GM21360 (cell line): ENCODE results near the gene CSNK1D.

Source experiments
- ATAC-seq: cut with Tn5 transposase; IDR thresholded peaks from one replicate; pipeline ENCODE4 v1.9.1; 2021; ENCODE audit warnings: mild to moderate bottlenecking, moderate library complexity; ENCODE audit not compliant: unreplicated experiment

The CSNK1D gene

DNA sequence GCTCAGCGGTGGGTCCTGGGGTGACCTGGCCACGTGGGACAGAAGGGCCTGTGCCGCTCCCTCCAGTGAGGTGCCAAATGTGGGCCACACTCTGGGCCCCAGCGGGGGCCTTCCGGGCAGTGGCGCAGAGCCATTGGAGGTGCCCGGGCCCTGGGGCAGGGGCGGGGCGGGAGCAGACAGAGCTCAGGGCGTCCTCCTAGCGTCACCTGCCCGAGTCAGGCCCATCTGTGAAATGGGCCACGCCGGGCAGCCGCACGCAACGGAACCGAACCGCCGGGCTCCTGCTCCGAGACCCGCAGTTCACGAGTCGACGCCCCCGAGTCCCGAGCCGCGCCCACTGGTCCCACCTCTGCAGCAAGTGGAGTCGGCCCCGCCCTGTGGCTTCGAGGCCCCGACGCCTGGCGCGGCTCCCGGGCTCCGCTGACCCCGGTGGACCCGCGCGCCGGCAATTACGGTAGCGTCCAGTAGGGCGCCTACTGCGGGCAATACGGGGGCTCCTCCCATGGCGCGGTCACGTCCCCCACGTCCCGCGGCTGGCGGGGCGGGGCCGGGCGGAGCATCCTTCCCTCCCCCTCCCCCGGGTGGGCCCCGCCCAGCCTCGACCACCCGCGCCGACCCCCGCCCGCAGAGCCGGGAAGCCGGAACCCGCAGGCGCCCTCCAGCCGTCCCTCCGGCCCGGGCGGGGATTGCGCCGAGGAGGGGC, 42.7 kb downstream of the CSNK1D start:
- peak; percentile 32 for ATAC-seq

DNA sequence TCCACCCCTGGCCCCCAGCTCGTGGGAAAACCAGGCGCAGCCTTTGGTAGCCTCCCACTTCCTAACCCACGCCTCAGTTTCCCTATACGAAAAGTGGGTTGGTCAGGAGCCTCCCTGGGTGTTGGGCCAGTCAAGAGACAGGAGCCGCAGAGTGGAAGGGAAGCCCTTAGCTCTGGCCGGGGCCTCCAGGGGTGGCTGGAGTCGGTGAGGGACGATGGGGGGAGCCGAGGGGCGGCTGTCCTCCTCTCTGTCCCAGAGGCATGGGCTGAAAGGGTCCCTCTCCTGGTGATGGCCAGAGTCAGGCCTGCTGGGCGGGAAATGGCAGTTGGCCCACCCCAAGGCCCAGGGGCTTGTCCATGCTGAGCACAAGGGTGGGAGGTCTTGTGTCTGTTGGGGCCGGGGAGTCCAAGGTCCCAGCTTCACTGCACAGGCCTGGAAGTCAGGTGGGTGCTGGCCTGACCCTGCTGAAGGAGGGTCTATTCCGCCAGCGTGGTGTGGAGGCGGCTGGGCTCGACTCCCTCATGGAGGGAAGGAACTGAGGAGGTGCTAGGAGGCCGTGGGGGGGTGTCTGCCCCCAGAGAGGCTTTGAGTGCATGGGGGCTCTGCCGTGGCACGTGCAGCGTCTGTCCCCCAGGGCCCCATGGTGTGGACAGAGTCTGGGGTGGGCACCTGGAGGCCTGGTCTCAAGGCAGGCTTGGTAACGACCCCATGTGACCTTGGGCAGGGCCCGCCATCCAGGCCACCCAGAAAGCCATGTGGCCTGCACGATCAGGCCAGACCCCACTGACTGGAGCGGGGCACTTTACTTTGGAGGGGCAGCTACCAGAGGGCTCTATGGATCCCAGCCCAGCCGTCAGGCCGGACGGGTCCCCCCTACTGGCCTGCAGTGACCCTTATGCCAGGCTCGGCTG, 43.5 kb downstream of the CSNK1D start:
- ATAC-seq = no peak

DNA sequence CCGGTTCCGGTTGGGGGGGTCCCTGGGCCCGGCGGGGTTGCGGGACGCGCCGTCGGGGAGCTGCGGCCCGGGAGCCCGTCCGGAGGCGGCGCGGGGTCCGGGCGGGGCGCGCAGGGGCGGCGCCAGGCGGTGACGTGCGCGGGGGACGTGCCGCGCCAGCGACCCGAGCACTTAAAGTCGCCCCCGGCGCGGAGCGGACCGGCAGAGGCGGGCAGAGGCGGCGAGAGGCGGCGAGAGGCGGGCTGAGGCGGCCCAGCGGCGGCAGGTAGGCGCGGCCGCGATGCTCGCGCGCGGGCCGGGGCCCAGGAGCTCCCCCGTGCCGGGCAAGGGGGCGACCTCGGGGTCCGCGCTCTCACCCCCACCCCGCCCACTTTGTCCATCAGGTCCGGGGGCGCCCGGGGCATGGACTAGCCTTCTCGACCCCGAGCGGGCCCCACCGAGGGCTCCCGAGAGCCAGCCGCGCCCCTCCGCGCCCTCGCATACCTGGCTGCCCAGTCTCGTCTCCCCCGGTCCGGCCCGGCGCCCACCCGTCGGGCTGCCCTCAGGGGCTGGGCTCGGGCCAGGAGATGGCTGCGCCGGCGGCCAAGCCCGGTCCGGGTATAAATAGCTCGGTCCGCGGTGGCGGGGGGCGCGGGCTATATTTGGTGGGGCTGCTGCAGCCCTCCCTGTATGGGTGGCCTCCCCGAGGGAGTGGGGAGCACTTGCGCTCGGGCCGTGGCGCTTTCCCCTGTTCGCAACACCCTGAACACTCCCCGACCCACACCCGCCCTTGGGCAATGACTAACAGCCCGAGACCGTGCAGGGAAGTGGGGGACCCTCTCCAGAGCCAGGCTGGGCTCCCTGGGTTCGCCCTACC, 44.4 kb downstream of the CSNK1D start, which contains the start of gene SLC16A3:
Gene SLC16A3, plus strand, starts transcription at position 201 of the 856 bp plus-strand sequence. CDS start 6,967 bp downstream, outside the sequence.
- peak; percentile 45 for ATAC-seq

DNA sequence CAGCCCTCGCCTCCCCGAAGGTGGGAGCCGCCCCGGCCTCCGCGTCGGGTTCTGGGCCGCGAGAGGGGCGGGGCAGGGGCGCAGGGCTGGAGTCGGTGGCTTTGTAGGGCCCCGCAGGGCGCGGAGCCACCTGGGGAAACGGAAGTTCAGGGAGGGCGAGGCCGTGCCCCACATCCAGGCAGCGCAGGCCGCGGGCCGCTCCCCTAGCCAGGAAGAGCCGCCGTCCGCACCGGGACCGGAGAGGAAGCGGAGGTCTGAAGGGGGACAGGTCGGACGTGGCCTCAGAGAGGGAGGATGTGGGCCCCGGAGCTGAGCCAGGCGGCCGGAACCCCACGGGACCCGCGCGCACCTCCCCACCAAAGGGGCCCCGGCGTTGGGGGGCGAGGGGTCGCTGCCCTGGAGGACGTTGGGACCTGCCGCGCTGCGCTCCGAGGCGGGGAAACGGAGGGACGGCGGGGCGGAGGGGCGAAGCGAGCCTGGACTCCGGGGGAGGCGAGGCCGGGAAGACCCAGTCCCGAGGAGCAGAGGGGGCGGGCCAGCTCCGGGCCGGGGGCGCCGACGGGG, 45.1 kb downstream of the CSNK1D start:
- peak; percentile 28 for ATAC-seq

DNA sequence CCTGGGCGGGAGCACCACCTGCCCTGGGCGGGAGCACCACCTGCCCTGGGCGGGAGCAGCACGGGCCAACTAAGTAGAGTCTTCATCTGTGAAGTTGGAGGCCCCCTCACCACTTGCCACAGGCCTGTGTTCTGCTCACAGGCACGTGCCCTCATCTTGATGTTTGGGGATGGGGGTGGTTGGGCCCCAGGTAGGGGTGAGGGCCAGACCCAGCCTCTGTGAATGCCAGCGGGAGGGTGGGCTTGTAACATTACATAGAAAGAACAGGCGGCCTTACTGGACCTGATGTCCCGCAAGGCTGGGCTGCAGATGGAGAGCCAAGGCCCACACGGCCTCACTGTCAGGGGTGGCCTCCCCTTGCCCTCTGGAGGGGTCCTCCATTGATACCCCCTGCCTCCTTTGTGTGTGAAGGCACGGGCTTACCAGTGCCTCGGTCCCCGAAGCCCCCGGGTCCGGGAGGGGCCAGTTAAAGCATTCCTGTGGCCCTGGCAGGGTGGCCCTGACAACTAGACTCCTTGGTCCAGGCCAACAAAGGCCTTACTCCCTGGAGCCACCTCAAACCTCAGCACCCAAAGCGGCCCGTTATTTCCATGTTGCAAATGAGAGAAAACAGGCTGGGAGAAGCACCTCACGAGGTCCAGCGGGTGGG, 45.7 kb downstream of the CSNK1D start:
- no peak for ATAC-seq

DNA sequence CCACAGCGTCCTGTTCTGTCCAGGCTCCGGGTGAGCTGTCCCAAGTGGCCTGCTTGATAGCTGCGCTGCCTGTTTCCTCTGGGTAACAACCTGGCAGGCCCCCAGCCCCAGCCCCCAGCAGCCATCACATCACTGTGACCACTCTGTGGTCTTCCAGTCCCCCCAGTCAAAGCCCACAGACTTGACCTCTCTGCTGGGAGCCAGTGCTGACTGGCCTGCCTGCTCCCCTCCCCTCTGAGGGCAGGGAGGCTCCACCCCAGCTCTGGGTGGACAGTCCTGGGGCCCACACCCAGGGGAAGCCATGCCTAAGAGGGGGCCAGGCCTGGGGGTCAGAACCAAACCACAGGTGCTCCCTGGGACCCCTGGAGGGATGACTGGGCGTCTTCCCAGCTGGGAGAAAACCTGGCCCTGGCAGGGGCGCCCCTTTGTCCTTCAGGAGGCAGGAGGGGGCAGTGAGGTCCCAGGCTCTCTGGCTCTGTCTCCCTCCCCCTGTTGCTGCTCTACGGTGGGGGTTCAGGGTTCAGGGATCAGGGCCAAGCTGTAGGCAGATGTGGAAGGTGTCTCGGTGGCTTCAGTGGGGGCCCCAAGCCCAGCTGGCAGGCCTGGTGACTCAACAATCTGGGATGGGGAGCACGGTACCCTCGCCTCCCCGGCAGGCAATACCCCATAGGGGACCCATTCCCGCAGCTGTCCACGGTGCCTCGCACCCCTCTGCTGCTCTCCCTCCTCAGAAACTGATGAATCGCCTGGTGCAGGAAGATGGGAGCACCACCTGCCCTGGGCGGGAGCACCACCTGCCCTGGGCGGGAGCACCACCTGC, 46.5 kb downstream of the CSNK1D start:
- no peak for ATAC-seq

DNA sequence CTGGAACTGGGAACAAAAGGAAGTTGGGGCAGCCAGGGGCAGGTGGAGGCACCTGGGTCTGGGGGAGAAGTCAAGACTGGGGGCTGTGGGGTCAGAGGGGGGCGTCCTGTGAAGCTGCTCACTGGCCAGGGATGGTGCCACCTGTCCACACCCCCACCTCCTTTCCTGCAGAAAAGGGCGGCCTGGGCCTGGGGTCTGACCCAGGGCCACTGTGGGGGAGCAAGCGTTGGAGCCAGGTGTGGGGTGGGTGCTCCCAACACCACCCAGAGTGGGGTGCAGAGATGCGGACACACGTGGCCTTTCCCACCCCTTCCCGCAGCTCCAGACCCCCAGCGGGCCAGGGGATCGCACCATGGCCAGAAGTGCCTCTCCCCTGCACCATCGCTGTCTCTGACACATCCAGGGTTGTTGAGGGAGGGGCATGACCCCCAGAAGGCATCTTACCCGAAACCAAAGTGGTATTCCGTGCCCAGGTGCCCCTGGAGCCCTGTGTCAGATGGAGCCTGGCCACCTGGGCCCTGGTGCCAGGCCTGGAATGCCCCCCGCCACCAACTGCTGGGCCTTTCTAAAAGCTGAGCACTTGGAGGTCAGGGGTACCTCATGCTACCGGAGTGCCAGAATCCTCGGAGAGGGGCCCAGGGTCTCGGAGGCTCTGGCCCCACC, 47.2 kb downstream of the CSNK1D start:
- ATAC-seq = no peak

DNA sequence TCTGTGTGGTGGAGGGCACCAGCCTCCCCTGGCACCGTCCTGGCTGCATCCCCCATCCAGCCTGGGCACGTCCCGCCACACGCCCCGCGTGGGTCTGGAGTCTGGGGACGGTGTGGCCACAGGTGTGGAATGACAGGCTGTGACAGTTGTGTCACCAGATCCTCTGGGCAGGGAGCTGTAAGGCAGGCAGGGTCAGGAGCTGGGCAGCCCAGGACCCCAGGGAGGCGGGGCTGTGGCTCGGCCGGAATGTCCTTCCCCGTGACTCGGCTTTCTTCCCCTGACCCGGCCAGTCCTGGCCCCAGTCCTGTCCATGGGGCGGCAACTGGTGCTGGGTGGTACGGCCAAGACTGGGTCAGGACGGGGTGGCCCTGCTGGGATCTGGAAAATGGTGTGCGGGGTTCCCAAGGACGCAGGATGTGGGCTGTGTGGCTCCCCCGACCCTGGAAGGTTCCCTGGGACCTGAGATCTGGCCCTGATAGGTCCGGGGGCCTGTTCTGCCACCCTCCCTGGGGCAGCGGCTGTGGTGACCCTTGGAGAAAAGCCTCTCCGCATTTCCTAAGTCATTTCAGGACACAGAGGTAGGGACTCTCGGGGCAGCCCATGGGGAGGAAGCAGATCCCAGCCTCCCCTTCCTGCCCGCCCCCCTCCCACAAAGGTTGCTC, 48.0 kb downstream of the CSNK1D start:
- no peak for ATAC-seq

DNA sequence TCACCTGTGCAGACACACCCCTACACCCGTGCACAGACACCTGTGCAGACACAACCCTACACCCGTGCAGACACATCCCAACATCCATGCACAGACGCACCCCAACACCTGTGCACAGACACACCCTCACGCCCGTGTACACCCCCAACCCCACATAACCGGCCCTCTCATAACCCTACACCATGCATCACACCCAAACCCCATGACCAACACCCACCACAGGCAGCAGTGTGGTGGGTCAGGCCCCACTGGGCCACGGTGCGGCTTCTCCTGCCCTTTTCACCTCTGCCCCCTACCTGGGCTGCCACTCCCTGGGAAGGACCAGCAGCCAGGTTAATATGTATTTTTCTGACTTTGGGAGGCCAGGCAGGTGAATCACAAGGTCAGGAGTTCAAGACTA, 48.8 kb downstream of the CSNK1D start:
- no peak for ATAC-seq

DNA sequence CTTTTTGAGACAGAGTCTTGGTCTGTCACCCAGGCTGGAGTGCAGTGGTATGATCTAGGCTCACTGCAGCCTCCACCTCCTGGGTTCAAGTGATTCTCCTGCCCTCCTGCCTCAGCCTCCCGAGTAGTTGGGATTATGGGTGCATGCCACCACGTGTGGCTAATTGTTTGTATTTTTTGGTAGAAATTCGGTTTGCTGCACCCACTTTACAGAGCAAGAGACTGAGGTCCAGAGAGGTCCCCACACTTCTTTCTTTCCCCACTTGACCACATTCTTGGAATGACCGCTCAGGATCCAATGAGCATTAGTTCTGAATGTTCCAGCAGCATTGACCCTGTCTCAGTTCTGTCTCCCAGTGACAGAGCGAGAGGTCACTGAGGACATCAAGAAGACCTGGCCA, 50.0 kb downstream of the CSNK1D start:
- ATAC-seq = no peak

DNA sequence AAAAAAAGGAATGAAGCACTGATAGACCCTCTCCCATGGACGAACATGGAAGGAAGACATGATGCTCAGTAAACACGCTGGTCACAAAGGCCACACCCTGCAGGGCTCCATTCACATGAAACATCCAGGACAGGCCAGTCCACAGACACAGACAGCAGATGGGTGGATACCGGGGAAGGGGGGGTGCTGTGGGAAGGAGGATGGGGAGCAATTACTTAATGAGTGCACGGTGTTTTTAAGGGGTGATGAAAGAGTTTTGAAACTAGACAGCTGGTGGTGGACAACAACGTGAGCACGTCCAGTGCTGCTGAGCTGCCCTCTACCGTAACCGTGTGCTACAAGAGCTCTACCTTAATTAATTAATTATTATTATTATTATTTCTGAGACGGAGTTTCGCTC, 50.7 kb downstream of the CSNK1D start:
- ATAC-seq = no peak

DNA sequence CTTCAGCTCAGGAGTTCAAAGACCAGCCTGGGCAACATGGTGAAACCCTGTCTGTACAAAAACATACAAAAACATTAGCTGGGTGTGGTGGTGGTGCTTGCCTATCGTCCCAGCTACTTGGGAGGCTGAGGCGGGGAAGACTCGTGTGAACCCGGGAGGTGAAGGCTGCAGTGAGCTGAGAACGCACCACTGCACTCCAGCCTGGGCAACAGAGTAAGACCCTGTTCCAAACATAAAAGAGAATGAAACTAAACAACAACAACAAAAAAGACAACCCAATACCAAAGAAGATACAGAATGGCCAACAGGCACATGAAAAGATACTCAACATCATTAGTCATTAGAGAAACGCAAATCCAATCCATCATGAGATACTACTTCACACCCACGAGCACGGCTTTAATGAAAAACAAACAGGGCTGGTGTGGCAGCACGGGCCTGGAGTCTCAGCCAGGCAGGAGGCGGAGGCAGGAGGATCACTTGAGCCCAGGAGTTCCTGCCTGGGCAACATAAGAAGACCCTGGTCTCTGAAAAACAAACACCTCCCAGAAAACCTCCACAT, 52.1 kb downstream of the CSNK1D start:
- no peak for ATAC-seq

DNA sequence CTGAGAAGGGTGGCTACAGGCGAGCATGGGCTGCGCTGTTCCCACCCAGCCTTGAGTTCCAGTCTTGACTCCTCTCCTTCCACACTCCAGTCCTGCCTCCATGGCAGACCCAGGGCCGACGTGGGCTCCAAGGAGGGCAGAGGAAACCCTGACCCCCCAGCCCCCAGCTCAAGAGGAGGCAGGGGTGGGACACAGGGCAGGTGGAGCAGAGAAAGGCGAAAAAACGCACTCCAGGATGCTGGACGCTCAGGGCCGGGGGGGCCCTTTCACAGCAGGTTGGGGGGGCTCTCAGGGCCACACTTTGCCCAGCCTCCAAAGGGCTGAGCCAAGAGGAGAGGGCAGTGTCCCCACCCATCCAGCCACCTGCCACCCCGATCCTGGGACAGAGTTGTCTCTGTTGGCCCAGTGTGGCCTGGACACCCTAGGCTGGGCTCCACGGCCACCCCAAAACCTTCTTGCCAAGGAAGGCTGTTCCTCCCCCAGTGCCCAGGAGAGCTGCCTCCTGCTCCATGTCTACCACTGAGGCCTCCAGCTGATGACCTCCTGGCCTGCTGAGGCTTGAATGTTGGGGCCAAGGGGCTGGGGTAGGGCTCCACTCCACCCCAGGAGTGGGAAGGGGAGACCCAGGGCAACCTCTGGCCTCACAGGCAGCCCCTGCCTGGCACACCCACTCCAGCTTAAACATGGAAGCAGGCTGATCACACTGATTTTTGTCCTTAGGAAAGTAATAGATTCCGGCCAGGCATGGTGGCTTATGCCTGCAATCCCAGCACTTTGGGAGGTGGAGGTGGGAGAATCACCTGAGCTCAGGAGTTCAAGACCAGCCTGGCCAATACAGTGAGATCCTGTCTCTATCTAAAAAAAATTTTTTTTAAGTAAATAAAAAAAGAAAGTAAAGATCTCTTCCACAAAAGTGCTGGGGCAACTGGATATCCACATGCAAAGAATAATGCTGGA, 53.5 kb downstream of the CSNK1D start:
- no peak for ATAC-seq

DNA sequence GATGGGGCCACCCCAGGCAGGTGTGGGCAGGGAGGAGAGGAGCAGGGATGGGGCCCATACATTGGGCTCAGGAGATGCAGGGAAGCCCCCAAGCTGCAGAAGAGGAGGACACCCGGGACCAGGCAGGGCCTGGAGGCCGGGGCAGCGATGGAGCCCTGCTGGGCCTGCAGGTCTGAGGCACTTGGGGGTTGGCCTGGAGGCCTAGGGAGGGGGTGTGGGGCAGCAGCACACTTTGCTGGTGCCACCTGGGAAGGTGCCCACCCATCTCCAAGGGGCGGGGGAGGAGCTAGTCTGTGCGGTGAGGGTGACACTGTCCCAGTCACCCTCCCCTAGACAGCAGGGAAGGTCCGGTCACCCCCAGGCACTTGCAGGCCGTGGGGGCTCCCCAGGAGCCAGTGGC, 54.4 kb downstream of the CSNK1D start:
- ATAC-seq = no peak

DNA sequence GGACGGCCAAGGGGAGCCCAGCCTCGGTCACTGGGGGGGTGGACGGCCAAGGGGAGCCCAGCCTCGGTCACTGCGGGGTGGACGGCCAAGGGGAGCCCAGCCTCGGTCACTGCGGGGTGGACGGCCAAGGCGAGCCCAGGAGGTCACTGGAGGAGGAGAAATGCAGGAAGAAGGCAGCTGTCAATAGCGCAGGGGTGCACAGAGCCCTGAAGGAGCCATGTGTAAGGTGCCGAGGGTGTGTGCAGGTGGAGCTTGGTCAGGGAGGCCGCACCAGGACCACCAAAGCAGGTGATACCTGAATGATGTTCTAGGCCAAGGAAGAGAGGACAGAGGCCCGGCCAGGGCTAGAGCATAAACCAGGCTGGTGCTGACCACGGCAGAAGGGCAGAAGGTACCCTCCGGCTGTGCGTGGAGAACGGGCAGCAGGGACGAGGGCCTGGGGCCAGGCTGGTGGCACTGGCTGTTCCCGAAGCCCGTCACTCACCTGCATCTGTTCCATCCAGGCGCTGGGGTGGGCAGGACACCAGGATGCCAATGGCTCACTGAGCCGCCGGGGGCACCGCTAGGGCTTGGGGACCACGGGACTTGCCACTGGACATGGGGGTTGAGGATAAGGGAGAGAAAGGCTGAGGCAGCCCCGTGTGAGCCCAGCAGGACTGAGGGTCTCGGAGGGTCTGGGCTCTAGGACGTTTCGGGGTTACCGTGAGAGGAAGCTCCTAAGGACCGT, 55.0 kb downstream of the CSNK1D start:
- ATAC-seq = no peak

DNA sequence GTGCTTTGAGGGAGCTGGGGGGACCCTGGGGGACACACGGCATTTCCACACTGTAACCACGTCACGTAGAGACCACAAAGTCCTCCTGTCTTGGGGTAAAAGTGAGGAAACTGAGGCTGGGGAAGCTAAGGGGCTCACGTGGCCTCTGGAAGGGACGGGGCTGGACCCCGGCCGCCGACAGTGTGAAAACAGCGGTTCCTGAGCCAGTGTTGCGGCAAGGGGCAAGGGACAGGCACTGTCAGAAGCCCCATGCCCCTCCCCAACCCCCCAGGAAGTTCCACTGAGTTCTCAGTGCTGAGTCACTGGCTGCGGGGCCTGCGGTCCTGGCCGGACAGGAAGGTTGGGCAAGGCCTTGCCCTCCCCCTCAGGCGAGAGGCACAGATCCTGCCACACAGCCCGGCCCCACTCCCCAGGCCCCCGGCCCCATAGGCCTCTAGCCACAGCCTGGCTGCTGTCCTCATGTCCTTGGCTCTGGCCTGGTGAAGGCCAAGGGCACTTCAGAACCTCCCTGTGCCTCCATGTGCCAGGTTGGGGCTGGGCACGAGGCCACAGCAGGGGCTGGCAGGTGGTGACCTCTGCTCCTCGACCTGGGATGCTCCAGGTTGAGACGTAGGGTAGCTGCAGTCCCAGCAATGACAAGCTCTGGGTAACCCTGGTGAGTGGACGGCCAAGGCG, 55.8 kb downstream of the CSNK1D start:
- no peak for ATAC-seq
